Activated T-cell treated with anti-CD3 and anti-CD28 coated beads, Interleukin-2, amount 50 U/mL, for 48 hours (primary cell): ENCODE measurements around the gene CA6.
A peak's percentile ranks its signal among the peaks of the same experiment; 100 is the strongest.
"Not testable (repeated sequence)": the region's sequence is repeated elsewhere in the genome, so short reads cannot be mapped to it uniquely, and the experiment has no call there.

Experiments
- DNase-seq, 2 experiments: peaks; one replicate each; pipeline ENCODE4 v3.0.0-alpha.2; 2020

CA6 gene

DNA sequence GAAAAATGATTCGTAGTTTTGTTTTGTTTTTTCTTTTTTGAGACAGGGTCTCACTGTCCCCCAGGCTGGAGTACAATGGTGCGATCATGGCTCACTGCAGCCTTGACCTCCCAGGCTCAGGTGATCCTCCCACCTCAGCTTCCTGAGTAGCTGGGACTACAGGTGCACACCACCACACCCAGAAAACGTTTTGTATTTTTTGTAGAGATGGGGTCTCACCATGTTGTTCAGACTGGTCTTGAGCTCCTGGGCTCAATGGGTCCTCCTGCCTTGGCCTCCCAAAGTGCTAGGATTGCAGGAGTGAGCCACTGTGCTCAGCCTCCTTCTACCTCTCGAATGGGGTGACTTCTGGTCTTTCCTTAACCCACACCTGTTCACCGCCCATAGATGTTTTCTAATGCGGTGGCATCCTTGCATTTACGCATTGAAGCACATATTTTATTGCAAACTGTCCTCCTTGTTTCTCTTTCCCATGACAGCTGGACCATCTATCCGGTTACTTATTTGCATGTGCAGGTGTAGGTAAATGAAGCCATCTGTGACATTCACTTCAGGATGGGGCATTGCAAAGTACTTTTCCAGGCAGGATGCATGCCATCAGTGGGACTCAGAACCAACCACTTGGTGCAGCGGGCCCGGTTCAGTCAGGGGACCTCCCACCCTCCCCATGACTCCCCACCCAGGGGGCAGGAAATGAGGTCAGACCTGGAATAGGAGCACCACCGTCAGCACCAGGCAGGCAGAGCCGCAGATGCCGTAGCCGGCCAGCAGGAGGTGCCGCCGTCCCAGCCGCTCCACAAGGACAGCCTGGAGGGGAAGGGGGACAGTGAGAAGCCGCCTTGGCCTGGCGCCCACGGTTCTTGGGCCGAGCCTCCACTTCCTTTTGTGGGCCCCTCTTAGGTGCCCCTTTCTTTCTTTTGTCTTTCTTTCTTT is 64.0 kb downstream of the CA6 start:
- peak; percentile 56 to 70 for DNase-seq

GRCh38 chr1:9010781-9011323 is 65.2 kb downstream of the CA6 start:
- DNase-seq = no peak

- DNase-seq = no peak
These were observed 68.2 kb downstream of the CA6 start for GRCh38 chr1:9013819-9014218.

- no peak for DNase-seq
These were observed 69.1 kb downstream of the CA6 start for GRCh38 chr1:9014475-9015375.

- no peak for DNase-seq
These were observed 70.8 kb downstream of the CA6 start for GRCh38 chr1:9016455-9016854.

GRCh38 chr1:9018333-9018732 is 72.7 kb downstream of the CA6 start:
- DNase-seq = no peak

DNA sequence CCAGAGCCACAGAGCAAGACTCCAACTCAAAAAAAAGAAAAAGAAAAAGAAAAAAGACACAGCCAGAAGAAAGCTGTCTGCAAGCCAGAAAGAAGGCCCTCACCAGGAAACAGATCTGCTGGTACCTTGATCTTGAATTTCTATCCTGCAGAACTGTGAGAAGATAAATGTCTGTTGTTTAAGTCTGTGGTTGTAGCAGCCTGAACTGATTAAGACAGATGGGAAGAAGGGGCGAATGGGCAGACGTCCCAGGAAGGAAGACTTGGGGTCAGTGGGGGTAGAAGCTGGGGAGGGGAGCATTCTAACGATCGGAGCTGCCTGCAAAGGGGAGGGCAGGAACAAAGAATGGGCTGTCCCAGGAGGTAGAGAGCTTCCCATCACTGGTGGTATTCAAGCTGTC is 74.2 kb downstream of the CA6 start:
- DNase-seq = no peak

- DNase-seq = no peak
These were observed 74.6 kb downstream of the CA6 start for GRCh38 chr1:9020305-9020704.

DNA sequence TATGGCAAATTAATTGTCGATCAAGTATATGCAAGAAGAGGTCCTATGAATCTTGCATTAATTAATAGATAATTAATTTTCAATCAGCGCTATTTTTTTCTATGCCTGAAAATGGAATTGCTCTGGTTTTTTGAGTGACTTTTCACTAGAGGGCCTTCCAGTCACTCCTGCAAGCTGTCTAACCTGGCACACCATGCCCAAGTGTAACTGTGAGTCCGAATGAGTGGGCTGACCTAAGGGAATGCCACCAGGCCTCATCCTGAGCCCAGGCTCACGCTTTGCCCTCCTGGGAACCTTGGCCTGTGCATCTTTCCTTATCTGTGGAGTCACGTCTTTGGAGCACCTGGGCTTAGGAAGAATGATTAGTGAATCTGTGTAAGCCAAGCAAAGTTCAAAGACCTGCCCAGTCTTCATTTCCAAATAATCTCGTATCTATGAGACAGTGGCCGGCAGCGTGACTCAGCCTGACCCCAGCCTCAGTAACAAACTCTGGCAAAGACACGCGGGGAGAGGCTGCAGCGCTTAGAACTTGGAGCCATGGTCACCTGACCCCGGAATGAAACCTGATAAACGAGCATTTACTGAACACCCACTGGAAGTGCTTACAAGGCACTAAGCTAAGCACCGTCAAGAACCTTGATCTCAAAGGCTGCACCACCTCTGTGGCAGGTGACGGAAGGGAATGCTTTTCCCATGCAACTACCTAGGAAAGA is 76.5 kb downstream of the CA6 start:
- not testable (repeated sequence) for DNase-seq

DNA sequence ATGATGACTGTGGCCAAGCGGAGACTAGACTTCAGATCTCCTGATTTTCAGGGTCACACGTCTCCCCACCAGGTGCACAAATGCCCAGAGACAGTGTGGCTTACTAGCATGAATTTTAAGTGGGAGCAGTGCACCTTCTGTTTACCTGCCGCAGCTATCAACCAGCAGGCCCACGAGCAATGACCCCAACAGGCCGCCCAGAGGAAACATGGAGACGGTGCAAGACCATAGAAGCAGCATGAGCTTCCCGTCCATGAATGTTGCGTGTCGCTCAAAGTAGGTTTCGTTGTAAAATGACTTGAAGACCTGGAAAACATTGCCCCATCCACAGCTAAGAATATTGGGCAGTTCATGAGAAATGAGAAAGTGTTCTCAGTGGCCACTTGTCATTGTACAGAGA is 77.1 kb downstream of the CA6 start:
- no peak for DNase-seq
